Measurements from ENCODE around the gene ITGB2. TPM values are rescaled to one million over a fixed set of nuclear protein-coding genes. Genes with fewer than 3 reads are reported as not detected.

ITGB2 gene
- total and polyA plus RNA-seq, 11 donors: 6.1 to 253 (median 20.6) TPM

DNA sequence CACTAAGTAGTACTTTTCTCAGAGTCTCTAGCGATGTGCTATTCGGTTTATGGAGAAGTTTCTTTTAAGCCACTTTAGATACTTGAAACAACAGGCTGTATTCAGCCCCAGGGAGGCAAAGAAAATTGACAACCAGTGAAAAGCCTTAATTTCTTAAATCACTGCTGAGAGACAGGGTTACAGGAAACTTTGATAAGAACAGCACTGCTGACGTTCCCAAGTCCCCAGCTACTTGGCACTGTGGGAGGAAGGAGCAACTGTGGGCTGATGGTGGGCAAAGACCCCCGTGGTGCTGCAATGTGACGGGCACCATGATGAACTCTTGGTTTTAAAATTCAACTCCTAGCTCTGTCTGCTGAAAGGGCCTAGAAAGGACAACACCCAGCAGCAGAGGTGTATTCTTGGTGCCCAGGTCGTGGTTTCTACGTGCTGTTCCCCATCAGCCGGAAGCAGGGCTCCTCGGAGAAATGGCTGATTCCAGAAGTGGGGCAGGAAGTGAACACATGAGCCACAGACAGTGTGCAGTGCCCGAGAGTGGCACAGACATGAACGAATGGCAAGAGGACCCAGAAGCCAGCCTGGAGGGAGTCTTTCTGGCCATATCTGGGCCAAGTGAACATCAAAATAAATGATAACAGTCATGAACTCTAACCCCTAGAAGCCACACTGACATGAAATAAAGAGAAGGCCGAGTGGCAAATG lies 52.5 kb downstream of the ITGB2 start:
- peaks cover 10 to 88% (median 72%) of the 10 kb centered on the region in 12 donors for H3K4me1 ChIP-seq
- H3K9me3 ChIP-seq: no peaks in the 10 kb centered on the region
- no peak overlapping the region for H3K4me3 ChIP-seq
- peaks cover 0 to 31% (median 23%) of the 10 kb centered on the region in 9 donors for H3K36me3 ChIP-seq
- 47 to 60% (median 54%) methylated on average over 12 of the region's 12 CpGs for WGBS, 4 donors
- DNase-seq (peak in 2 of 5 donors; percentile 19 to 49), ATAC-seq (no peak)
- TF ChIP-seq, protein P1, sequence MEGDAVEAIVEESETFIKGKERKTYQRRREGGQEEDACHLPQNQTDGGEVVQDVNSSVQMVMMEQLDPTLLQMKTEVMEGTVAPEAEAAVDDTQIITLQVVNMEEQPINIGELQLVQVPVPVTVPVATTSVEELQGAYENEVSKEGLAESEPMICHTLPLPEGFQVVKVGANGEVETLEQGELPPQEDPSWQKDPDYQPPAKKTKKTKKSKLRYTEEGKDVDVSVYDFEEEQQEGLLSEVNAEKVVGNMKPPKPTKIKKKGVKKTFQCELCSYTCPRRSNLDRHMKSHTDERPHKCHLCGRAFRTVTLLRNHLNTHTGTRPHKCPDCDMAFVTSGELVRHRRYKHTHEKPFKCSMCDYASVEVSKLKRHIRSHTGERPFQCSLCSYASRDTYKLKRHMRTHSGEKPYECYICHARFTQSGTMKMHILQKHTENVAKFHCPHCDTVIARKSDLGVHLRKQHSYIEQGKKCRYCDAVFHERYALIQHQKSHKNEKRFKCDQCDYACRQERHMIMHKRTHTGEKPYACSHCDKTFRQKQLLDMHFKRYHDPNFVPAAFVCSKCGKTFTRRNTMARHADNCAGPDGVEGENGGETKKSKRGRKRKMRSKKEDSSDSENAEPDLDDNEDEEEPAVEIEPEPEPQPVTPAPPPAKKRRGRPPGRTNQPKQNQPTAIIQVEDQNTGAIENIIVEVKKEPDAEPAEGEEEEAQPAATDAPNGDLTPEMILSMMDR (IDR thresholded peaks at IDR 0.05): no peak
- TF ChIP-seq POLR2A (IDR thresholded peaks at IDR 0.05): no peak
- no peaks in the 10 kb centered on the region for H3K27me3 ChIP-seq
- intact Hi-C loops (cut with DNase I): loop anchor here in 2 of 10 donors (5.0 kb wide), 1 partner anchor 51 kb away; the partner anchor contains the start of gene SUMO3 (in 2 of the 2)
- H3K27ac ChIP-seq: peak overlapping the region in 8 of 12 donors; percentile 6 to 99 (median 94)

GRCh38 chr21:44867464-44867863 lies 53.2 kb downstream of the ITGB2 start:
- intact Hi-C loops (cut with DNase I): loop anchor here in 2 of 10 donors (5.0 kb wide), 1 partner anchor 50 kb away; the partner anchor contains the start of gene SUMO3 (in 2 of the 2)
- peaks cover 0 to 31% (median 24%) of the 10 kb centered on the region in 9 donors for H3K36me3 ChIP-seq
- no peaks in the 10 kb centered on the region for H3K9me3 ChIP-seq
- H3K27ac ChIP-seq: peak overlapping the region in 6 of 12 donors; percentile 15 to 99 (median 72)
- peak in 1 of 5 donors; percentile 55 for DNase-seq
- 70 to 86% (median 75%) methylated on average over 15 of the region's 15 CpGs for WGBS, 4 donors
- peaks cover 10 to 90% (median 70%) of the 10 kb centered on the region in 12 donors for H3K4me1 ChIP-seq
- H3K4me3 ChIP-seq: no peak overlapping the region
- no peaks in the 10 kb centered on the region for H3K27me3 ChIP-seq
- no peak for ATAC-seq
- TF ChIP-seq, protein P1 (IDR thresholded peaks at IDR 0.05): no peak
- no peak for TF ChIP-seq POLR2A (IDR thresholded peaks at IDR 0.05)

DNA sequence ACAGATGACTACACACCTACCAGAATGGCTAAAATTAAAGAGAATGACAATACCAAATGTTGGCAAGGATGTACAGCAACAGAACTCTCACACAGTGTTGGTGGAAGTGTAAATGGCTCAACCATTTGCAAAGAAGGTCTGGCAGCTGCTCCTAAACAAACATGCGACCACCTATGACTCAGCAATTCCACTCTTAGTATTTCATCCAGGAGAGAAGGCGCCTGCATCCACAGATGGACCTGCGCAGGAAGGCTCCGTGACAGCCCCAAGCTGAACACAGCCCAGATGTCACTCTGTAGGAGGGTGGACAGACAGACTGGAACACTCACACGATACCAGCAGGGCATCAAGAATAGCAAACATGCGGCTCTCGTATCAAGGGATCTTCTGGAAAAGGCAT lies 53.9 kb downstream of the ITGB2 start:
- intact Hi-C loops (cut with DNase I): loop anchor here in 2 of 10 donors (5.0 kb wide), 1 partner anchor 49 kb away; the partner anchor contains the start of gene SUMO3 (in 2 of the 2)
- peak overlapping the region in 4 of 12 donors; percentile 15 to 51 (median 36) for H3K27ac ChIP-seq
- ATAC-seq (peak in 2 of 4 donors; percentile 12 to 21), DNase-seq (peak in 2 of 5 donors; percentile 20 to 43)
- 33 to 49% (median 37%) methylated on average over 7 of the region's 7 CpGs for WGBS, 4 donors
- peaks cover 0 to 36% (median 27%) of the 10 kb centered on the region in 9 donors for H3K36me3 ChIP-seq
- no peak for TF ChIP-seq POLR2A (IDR thresholded peaks at IDR 0.05)
- TF ChIP-seq, protein P1 (IDR thresholded peaks at IDR 0.05): no peak
- no peaks in the 10 kb centered on the region for H3K27me3 ChIP-seq
- peaks cover 10 to 90% (median 64%) of the 10 kb centered on the region in 12 donors for H3K4me1 ChIP-seq
- H3K9me3 ChIP-seq: no peaks in the 10 kb centered on the region
- H3K4me3 ChIP-seq: no peak overlapping the region

Data from heart left ventricle (tissue), 16 donors.